MM.1S (cell line): Measurements from ENCODE around the gene COL5A1.

Source experiments
- CTCF ChIP-seq: fragments of 300-600 bp; sonication (generic); IDR thresholded peaks from 2 replicates; pipeline ENCODE4 v1.5.1; 2016; ENCODE audit warnings: antibody characterized with exemption, low read length, mixed read lengths
- EZH2 ChIP-seq: fragments of 300-600 bp; sonication (generic); optimal IDR thresholded peaks from 2 replicates; pipeline ENCODE3; 2017; ENCODE audit warnings: low read depth, mild to moderate bottlenecking, antibody characterized with exemption, low read length, mixed read lengths
- EZH2phosphoT487 ChIP-seq: fragments of 300-600 bp; sonication (generic); IDR thresholded peaks from 2 replicates; pipeline ENCODE4 v1.6.1; 2018; ENCODE audit warnings: antibody characterized with exemption, low read length

- no peak for TF ChIP-seq CTCF
- TF ChIP-seq EZH2phosphoT487 = no peak
- no peak for TF ChIP-seq EZH2
These were observed 197.2 kb downstream of the COL5A1 start for GRCh38 chr9:134838651-134839454.
